ENCODE measurements around the gene LSM3.

- TF ChIP-seq CTCF (IDR thresholded peaks at IDR 0.05 in 2 of 3, conservative IDR thresholded peaks at IDR 0.05 in 1 of 3; ENCODE audit: borderline replicate concordance in 1 of 3, insufficient read depth in 1 of 3, low read depth in 2 of 3, low read length in 2 of 3) = no peak; a peak in 1 of 6 replicates
- no peak for TF ChIP-seq YY1 (IDR thresholded peaks at IDR 0.05; ENCODE audit: extremely low read depth, insufficient replicate concordance, low read depth, low read length)
- TF ChIP-seq POLR2AphosphoS5 (IDR thresholded peaks at IDR 0.05; ENCODE audit: low read depth, low read length) = no peak
- no peak for TF ChIP-seq POLR2A (IDR thresholded peaks at IDR 0.05; ENCODE audit: borderline replicate concordance, extremely low read depth, insufficient read depth, insufficient read length)
Measured at GRCh38 chr3:14152963-14153355, 25.7 kb upstream of the LSM3 start.

Data from HCT116 (cell line).